ENCODE data around the gene NDUFAF5.

GRCh38 chr20:13771853-13772453 lies 12.9 kb upstream of the NDUFAF5 start:
- peak; percentile 8 to 16 for TF ChIP-seq CTCF (IDR thresholded peaks at IDR 0.05; ENCODE audit: extremely low read depth in 1 of 2, insufficient read depth in 1 of 2, low read depth in 1 of 2, low read length in 2 of 2)
- TF ChIP-seq, protein P1, sequence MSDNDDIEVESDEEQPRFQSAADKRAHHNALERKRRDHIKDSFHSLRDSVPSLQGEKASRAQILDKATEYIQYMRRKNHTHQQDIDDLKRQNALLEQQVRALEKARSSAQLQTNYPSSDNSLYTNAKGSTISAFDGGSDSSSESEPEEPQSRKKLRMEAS (IDR thresholded peaks at IDR 0.05; ENCODE audit: insufficient read depth, insufficient read length): no peak
- no peak for TF ChIP-seq POLR2A (IDR thresholded peaks at IDR 0.05; ENCODE audit: low read depth, low read length)
- no peak for TF ChIP-seq JUN (IDR thresholded peaks at IDR 0.05; ENCODE audit: borderline replicate concordance, insufficient read depth, insufficient read length, low read depth)
- TF ChIP-seq GATA2 (IDR thresholded peaks at IDR 0.05; ENCODE audit: insufficient read depth, insufficient read length, low read depth, low read length): no peak
- TF ChIP-seq POLR2AphosphoS5 (IDR thresholded peaks at IDR 0.05; ENCODE audit: insufficient read depth, low read depth, low read length): no peak
- no peak for TF ChIP-seq MYC (IDR thresholded peaks at IDR 0.05; ENCODE audit: low read depth, low read length)
- no peak for TF ChIP-seq EZH2 (IDR thresholded peaks at IDR 0.05; ENCODE audit: borderline replicate concordance, low read depth, low read length, severe bottlenecking)
- TF ChIP-seq FOS (IDR thresholded peaks at IDR 0.05; ENCODE audit: borderline replicate concordance, insufficient read depth, low read length): no peak
